ENCODE measurements around the gene ADARB1.

- TF ChIP-seq CTCF (conservative IDR thresholded peaks at IDR 0.05; ENCODE audit: low read length) = no peak
- no peak for TF ChIP-seq EZH2phosphoT487 (IDR thresholded peaks at IDR 0.05; ENCODE audit: borderline replicate concordance, low read depth, low read length)
Measured at GRCh38 chr21:45168522-45168921, 94.1 kb downstream of the ADARB1 start.

All from OCI-LY7 (cell line).